ENCODE data around the gene SRBD1. TPM values are rescaled to one million over a fixed set of nuclear protein-coding genes. Genes with fewer than 3 reads are reported as not detected.

The SRBD1 gene
- total and polyA plus RNA-seq, 4 donors, result 4.0 to 22.2 (median 10.0) TPM

DNA sequence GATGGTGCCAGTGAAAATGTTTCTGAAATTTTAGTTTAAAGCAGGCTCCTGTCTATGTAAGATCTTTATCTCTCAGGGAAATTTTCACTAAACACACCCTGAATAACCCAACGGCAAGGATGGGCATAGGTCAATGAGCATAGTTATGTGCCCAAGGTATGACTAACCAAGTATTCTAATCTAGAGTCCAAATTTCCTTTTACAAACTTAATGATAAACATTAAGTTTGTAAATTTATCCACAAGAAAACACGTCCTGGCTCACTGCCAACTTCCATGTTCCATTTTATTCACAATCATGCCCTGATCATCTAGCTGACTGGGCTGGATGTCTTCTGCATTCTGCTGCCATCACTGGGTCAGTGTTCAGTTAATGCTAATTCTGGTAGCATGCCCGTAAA, 151.2 kb downstream of the SRBD1 start:
- H3K9me3 ChIP-seq (ENCODE audit: control insufficient read depth in 4 of 4, low read length in 3 of 4), result no peaks in the 10 kb centered on the region
- no peaks in the 10 kb centered on the region for H3K27me3 ChIP-seq (ENCODE audit: control insufficient read depth in 4 of 4, insufficient read depth in 4 of 4, low read length in 3 of 4)
- WGBS, result 80% methylated on average over 3 of the region's 3 CpGs
- H3K4me3 ChIP-seq (ENCODE audit: low read depth in 1 of 3, low read length in 3 of 3), result no peak overlapping the region
- TF ChIP-seq YY1 (IDR thresholded peaks at IDR 0.05) (no peak), RXRA (IDR thresholded peaks at IDR 0.05) (no peak), TAF1 (conservative IDR thresholded peaks at IDR 0.05) (no peak), FOXA1 (IDR thresholded peaks at IDR 0.05) (no peak)
- TF ChIP-seq, protein P1, sequence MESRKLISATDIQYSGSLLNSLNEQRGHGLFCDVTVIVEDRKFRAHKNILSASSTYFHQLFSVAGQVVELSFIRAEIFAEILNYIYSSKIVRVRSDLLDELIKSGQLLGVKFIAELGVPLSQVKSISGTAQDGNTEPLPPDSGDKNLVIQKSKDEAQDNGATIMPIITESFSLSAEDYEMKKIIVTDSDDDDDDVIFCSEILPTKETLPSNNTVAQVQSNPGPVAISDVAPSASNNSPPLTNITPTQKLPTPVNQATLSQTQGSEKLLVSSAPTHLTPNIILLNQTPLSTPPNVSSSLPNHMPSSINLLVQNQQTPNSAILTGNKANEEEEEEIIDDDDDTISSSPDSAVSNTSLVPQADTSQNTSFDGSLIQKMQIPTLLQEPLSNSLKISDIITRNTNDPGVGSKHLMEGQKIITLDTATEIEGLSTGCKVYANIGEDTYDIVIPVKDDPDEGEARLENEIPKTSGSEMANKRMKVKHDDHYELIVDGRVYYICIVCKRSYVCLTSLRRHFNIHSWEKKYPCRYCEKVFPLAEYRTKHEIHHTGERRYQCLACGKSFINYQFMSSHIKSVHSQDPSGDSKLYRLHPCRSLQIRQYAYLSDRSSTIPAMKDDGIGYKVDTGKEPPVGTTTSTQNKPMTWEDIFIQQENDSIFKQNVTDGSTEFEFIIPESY (IDR thresholded peaks at IDR 0.05), result no peak
- H3K27ac ChIP-seq (ENCODE audit: low read depth in 1 of 2, low read length in 2 of 2), result no peak overlapping the region
- no peaks in the 10 kb centered on the region for H3K36me3 ChIP-seq (ENCODE audit: control insufficient read depth in 4 of 4, insufficient read depth in 3 of 4, low read depth in 1 of 4, low read length in 3 of 4)
- H3K4me1 ChIP-seq (ENCODE audit: control insufficient read depth in 4 of 4, insufficient read depth in 4 of 4, low read length in 3 of 4), result no peaks in the 10 kb centered on the region
- no peak overlapping the region for H3K9ac ChIP-seq (ENCODE audit: low read depth in 1 of 2, low read length in 2 of 2)
- DNase-seq (ENCODE audit: low spot score), result no peak

DNA sequence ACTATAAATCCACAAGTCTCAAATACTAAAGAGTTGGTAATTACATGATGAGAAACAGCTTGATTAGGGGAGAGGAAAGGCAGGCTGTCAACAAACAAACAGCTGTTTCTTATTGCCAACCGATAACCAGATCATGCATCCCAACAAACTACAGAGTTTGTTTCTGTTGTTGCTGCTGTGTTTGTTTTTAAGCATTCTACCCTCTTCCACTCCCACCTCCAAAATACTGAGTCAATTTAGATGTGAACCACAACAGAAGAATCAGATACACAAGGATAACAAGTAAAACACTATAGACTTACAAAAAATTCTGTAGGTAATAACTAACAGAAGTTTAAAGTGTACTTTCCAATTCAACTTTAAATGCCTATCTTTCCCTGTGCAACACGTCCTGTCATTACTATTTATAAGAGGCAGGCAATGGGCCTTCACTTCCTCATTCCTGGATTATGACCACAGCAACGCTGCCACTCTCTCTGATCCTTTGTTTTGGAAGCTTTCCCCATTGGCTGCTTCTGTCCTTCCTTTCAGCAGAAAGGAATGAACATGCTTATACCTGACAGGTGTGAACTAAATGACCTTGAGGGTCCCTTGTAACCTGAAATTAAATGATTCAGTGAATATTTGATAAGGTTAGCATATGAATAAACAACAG, 152.0 kb downstream of the SRBD1 start:
- DNase-seq (ENCODE audit: low spot score), result no peak
- TF ChIP-seq HNF4G (IDR thresholded peaks at IDR 0.05), result no peak
- TF ChIP-seq, protein P2, sequence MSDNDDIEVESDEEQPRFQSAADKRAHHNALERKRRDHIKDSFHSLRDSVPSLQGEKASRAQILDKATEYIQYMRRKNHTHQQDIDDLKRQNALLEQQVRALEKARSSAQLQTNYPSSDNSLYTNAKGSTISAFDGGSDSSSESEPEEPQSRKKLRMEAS (IDR thresholded peaks at IDR 0.05), result no peak
- no peak for TF ChIP-seq SP1 (IDR thresholded peaks at IDR 0.05)
- no peak for TF ChIP-seq JUND (IDR thresholded peaks at IDR 0.05)
- no peak for TF ChIP-seq TAF1 (conservative IDR thresholded peaks at IDR 0.05)
- TF ChIP-seq, protein P3, sequence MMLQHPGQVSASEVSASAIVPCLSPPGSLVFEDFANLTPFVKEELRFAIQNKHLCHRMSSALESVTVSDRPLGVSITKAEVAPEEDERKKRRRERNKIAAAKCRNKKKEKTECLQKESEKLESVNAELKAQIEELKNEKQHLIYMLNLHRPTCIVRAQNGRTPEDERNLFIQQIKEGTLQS (IDR thresholded peaks at IDR 0.05), result no peak
- TF ChIP-seq NR2F2 (IDR thresholded peaks at IDR 0.05), result no peak
- no peak for TF ChIP-seq RXRA (IDR thresholded peaks at IDR 0.05)
- TF ChIP-seq RAD21 (IDR thresholded peaks at IDR 0.05), result no peak
- TF ChIP-seq, protein P1 (IDR thresholded peaks at IDR 0.05), result no peak
- TF ChIP-seq FOXA1 (IDR thresholded peaks at IDR 0.05), result no peak
- TF ChIP-seq, protein P4, sequence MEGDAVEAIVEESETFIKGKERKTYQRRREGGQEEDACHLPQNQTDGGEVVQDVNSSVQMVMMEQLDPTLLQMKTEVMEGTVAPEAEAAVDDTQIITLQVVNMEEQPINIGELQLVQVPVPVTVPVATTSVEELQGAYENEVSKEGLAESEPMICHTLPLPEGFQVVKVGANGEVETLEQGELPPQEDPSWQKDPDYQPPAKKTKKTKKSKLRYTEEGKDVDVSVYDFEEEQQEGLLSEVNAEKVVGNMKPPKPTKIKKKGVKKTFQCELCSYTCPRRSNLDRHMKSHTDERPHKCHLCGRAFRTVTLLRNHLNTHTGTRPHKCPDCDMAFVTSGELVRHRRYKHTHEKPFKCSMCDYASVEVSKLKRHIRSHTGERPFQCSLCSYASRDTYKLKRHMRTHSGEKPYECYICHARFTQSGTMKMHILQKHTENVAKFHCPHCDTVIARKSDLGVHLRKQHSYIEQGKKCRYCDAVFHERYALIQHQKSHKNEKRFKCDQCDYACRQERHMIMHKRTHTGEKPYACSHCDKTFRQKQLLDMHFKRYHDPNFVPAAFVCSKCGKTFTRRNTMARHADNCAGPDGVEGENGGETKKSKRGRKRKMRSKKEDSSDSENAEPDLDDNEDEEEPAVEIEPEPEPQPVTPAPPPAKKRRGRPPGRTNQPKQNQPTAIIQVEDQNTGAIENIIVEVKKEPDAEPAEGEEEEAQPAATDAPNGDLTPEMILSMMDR (IDR thresholded peaks at IDR 0.05; ENCODE audit: low read depth, low read length, missing input control), result no peak
- no peak for TF ChIP-seq GABPA (IDR thresholded peaks at IDR 0.05 in 1 of 2, conservative IDR thresholded peaks at IDR 0.05 in 1 of 2)
- no peak for TF ChIP-seq YY1 (IDR thresholded peaks at IDR 0.05)
- TF ChIP-seq, protein P5, sequence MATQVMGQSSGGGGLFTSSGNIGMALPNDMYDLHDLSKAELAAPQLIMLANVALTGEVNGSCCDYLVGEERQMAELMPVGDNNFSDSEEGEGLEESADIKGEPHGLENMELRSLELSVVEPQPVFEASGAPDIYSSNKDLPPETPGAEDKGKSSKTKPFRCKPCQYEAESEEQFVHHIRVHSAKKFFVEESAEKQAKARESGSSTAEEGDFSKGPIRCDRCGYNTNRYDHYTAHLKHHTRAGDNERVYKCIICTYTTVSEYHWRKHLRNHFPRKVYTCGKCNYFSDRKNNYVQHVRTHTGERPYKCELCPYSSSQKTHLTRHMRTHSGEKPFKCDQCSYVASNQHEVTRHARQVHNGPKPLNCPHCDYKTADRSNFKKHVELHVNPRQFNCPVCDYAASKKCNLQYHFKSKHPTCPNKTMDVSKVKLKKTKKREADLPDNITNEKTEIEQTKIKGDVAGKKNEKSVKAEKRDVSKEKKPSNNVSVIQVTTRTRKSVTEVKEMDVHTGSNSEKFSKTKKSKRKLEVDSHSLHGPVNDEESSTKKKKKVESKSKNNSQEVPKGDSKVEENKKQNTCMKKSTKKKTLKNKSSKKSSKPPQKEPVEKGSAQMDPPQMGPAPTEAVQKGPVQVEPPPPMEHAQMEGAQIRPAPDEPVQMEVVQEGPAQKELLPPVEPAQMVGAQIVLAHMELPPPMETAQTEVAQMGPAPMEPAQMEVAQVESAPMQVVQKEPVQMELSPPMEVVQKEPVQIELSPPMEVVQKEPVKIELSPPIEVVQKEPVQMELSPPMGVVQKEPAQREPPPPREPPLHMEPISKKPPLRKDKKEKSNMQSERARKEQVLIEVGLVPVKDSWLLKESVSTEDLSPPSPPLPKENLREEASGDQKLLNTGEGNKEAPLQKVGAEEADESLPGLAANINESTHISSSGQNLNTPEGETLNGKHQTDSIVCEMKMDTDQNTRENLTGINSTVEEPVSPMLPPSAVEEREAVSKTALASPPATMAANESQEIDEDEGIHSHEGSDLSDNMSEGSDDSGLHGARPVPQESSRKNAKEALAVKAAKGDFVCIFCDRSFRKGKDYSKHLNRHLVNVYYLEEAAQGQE (IDR thresholded peaks at IDR 0.05), result no peak
- no peak for TF ChIP-seq HNF4A (conservative IDR thresholded peaks at IDR 0.05)
- no peak for TF ChIP-seq FOXA2 (IDR thresholded peaks at IDR 0.05)
- no peak for TF ChIP-seq EGR1 (IDR thresholded peaks at IDR 0.05; ENCODE audit: low read depth in 2 of 2)
- Histone ChIP-seq H3K4me1 (ENCODE audit: control insufficient read depth in 4 of 4, insufficient read depth in 4 of 4, low read length in 3 of 4) (no peaks in the 10 kb centered on the region), H3K36me3 (ENCODE audit: control insufficient read depth in 4 of 4, insufficient read depth in 3 of 4, low read depth in 1 of 4, low read length in 3 of 4) (no peaks in the 10 kb centered on the region), H3K27me3 (ENCODE audit: control insufficient read depth in 4 of 4, insufficient read depth in 4 of 4, low read length in 3 of 4) (no peaks in the 10 kb centered on the region), H3K9ac (ENCODE audit: low read depth in 1 of 2, low read length in 2 of 2) (no peak overlapping the region), H3K4me3 (ENCODE audit: low read depth in 1 of 3, low read length in 3 of 3) (no peak overlapping the region), H3K27ac (ENCODE audit: low read depth in 1 of 2, low read length in 2 of 2) (no peak overlapping the region), H3K9me3 (ENCODE audit: control insufficient read depth in 4 of 4, low read length in 3 of 4) (no peaks in the 10 kb centered on the region)
- WGBS, result 64% methylated on average over 3 of the region's 3 CpGs
